Thyroid gland (tissue), 4 donors: Measurements from ENCODE around the gene LPP. TPM values are rescaled to one million over a fixed set of nuclear protein-coding genes. Genes with fewer than 3 reads are reported as not detected.

Experiments used
- DNase-seq, 2 donors: peaks; one replicate each; pipeline ENCODE4 v3.0.0-alpha.2; 2019
- H3K27ac ChIP-seq, 3 donors: fragments of 200-600 bp; sonication (generic); 1 replicate in 2 of 3; 2 replicates in 1 of 3; pipeline ENCODE4 v1.5.1; 2016 to 2019; ENCODE audit warnings: mild to moderate bottlenecking in 1 of 3, moderate library complexity in 1 of 3
- H3K27me3 ChIP-seq: fragments of 200-600 bp; sonication (generic); one replicate; pipeline ENCODE4 v1.5.1; 2019
- H3K36me3 ChIP-seq, 2 donors: fragments of 200-600 bp; sonication (generic); one replicate each; pipeline ENCODE4 v1.5.1; 2016 to 2019
- H3K4me1 ChIP-seq, 2 donors: fragments of 200-600 bp; sonication (generic); one replicate each; pipeline ENCODE4 v1.5.1; 2017 to 2019
- H3K4me3 ChIP-seq, 3 donors: fragments of 200-600 bp; sonication (generic); replicated peaks in 1 of 3; 1 replicate in 2 of 3; 2 replicates in 1 of 3; pipeline ENCODE4 v1.5.1; 2016; ENCODE audit warnings: mild to moderate bottlenecking in 1 of 3
- H3K9me3 ChIP-seq: fragments of 200-600 bp; sonication (generic); one replicate; pipeline ENCODE4 v1.5.1; 2017
- POLR2A ChIP-seq, 2 donors: fragments of 450-650 bp; IDR thresholded peaks; one replicate each; pipeline ENCODE4 v1.6.1; 2017; ENCODE audit warnings: antibody characterized with exemption in 2 of 2, mild to moderate bottlenecking in 2 of 2, moderate library complexity in 1 of 2
- WGBS, 2 donors: methylation state at CpG; one replicate each; pipeline ENCODE4 v1.1.5; 2017; 5-methylcytosine and 5-hydroxymethylcytosine counted together
- intact Hi-C: fragments of 100-400 bp; cut with DNase I; formaldehyde crosslinking; loops from one replicate; pipeline ENCODE4 v1.15.1; 2023
- total RNA-seq, 4 donors: library from RNA; depleted of rRNA; stranded (reverse); fragments of >200 nt; gene quantifications; one replicate each; pipeline ENCODE4 v1.2.3, GENCODE V29; 2016
- TF ChIP-seq, protein P1 (sequence below), 6 experiments: fragments of 200-600 bp in 3 of 6; fragments of 450-650 bp in 3 of 6; sonication (generic) in 3 of 6; IDR thresholded peaks; one replicate each; pipeline ENCODE4 v1.5.1; 2016 to 2019; ENCODE audit warnings: antibody characterized with exemption in 6 of 6, mild to moderate bottlenecking in 2 of 6, inconsistent platforms in 1 of 6, moderate library complexity in 1 of 6

Gene LPP
- total RNA-seq, 4 donors from 2014 or later: 79.0 to 141 (median 82.8) TPM

DNA sequence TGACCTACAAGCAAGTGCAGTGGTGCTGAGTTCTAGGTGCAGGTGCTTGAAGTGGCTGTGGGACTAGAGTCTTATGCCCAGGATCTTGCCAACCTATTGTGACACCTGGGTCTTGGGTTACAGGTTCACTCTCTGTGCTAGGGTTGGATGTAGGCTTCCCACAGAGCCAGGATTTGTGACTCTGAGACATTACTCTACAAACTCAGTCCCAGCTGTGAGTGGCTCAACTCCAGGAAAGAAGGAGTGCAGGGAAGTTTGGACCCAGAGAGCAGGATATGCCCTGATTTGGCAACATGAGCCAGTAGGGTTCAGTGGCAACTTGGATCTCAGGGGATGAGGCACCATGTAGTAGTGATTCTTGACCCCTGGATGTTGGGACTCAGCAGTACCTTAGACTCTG is 182.2 kb downstream of the LPP start:
- Histone ChIP-seq H3K27ac (no peak overlapping the region), H3K27me3 (no peaks in the 10 kb centered on the region), H3K4me3 (no peak overlapping the region), H3K4me1 (no peaks in the 10 kb centered on the region), H3K9me3 (no peaks in the 10 kb centered on the region), H3K36me3 (no peaks in the 10 kb centered on the region)
- intact Hi-C loops: no loop called here
- DNase-seq: no peak
- TF ChIP-seq, protein P1, sequence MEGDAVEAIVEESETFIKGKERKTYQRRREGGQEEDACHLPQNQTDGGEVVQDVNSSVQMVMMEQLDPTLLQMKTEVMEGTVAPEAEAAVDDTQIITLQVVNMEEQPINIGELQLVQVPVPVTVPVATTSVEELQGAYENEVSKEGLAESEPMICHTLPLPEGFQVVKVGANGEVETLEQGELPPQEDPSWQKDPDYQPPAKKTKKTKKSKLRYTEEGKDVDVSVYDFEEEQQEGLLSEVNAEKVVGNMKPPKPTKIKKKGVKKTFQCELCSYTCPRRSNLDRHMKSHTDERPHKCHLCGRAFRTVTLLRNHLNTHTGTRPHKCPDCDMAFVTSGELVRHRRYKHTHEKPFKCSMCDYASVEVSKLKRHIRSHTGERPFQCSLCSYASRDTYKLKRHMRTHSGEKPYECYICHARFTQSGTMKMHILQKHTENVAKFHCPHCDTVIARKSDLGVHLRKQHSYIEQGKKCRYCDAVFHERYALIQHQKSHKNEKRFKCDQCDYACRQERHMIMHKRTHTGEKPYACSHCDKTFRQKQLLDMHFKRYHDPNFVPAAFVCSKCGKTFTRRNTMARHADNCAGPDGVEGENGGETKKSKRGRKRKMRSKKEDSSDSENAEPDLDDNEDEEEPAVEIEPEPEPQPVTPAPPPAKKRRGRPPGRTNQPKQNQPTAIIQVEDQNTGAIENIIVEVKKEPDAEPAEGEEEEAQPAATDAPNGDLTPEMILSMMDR (IDR thresholded peaks at IDR 0.05): no peak
- TF ChIP-seq POLR2A (IDR thresholded peaks at IDR 0.05): no peak

DNA sequence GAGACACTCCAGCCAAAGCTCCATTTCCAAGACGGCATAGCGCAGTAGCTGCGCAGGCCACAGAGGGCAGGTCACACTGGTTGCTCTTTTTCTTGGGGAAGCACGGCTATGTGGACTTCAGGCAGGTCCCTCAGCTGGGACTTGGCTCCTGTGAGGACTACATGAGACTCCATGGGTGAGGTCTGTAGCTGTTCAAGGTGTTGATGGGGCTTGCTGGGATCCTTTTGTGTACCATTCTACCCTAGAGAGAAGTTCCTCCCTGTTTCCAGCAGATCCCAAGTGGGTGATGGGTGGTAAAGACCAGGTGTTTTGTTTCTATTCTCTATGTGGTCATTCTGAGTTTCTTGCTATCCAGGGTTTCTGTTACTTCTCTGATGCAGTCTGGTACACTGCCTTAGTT is 183.3 kb downstream of the LPP start:
- Histone ChIP-seq H3K27me3 (no peaks in the 10 kb centered on the region), H3K4me1 (no peaks in the 10 kb centered on the region), H3K36me3 (no peaks in the 10 kb centered on the region), H3K4me3 (no peak overlapping the region), H3K27ac (no peak overlapping the region), H3K9me3 (no peaks in the 10 kb centered on the region)
- WGBS, 2 donors: 98 to 100% methylated on average over 4 of the region's 4 CpGs
- TF ChIP-seq POLR2A (IDR thresholded peaks at IDR 0.05): no peak
- TF ChIP-seq, protein P1 (IDR thresholded peaks at IDR 0.05): no peak
- no peak for DNase-seq
- intact Hi-C loops: no loop called here

DNA sequence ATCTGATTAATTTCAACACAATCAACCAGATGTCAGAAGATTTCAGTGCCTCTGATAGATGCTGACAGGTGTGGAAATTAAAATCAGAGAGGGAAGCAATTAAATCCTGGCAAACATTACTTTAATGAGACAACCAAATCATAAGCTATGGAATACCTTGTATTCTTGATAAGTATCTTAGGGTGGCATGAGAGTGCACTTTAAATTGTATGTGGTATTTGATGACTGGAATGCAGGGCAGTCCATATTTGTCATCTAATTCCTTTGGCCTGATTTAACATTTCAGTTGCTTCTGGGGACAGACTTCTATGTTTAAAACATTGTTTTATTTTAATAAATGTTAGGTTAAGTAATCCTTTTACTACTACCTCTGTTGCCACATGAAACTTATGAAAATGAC is 184.1 kb downstream of the LPP start:
- intact Hi-C loops: no loop called here
- Histone ChIP-seq H3K4me1 (no peaks in the 10 kb centered on the region), H3K27me3 (no peaks in the 10 kb centered on the region), H3K36me3 (no peaks in the 10 kb centered on the region), H3K27ac (no peak overlapping the region), H3K9me3 (no peaks in the 10 kb centered on the region), H3K4me3 (no peak overlapping the region)
- TF ChIP-seq, protein P1 (IDR thresholded peaks at IDR 0.05): no peak
- DNase-seq: no peak

DNA sequence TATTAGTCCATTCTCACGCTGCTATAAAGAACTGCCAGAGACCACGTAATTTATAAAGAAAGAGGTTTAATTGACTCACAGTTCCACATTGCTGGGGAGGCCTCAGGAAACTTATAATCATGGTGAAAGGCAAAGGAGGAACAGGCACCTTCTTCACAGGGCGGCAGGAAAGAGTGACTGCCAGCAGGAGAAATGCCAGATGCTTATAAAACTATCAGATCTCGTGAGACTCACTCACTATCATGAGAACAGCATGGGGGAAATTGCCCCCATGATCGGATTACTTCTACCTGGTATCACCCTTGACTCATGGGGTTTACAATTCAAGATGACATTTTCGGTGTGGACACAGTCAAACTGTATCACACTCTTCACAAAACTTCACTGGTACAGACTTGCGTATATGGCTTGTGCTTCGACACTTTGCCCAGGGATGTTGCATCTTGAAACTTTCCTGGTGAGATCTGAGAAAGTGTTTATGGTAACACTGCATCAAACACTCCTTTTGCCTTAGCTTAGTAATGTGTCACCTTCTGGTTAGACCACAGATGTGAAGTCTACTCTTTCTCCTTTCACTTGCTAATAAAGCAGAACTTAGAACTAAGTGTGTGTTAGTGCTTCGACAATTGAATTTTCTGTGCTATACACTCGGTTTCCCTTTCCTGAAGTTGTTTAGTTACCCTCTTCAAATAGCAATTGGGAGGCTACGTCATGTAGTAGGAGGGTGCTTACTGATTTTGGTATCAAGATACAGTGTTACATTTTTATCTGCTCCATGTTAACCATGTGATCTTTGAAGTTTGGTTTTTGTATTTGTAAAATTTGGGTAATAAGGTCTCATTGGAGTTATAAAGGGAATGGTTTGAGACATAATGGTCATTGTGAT is 185.7 kb downstream of the LPP start:
- Histone ChIP-seq H3K9me3 (no peaks in the 10 kb centered on the region), H3K27ac (no peak overlapping the region), H3K4me3 (no peak overlapping the region), H3K4me1 (no peaks in the 10 kb centered on the region), H3K36me3 (no peaks in the 10 kb centered on the region), H3K27me3 (no peaks in the 10 kb centered on the region)
- no peak for DNase-seq
- TF ChIP-seq, protein P1 (IDR thresholded peaks at IDR 0.05): no peak
- TF ChIP-seq POLR2A (IDR thresholded peaks at IDR 0.05): no peak
- whole genome bisulfite sequencing, 2 donors: 86 to 94% methylated on average over 11 of the region's 11 CpGs
- intact Hi-C loops: no loop called here

DNA sequence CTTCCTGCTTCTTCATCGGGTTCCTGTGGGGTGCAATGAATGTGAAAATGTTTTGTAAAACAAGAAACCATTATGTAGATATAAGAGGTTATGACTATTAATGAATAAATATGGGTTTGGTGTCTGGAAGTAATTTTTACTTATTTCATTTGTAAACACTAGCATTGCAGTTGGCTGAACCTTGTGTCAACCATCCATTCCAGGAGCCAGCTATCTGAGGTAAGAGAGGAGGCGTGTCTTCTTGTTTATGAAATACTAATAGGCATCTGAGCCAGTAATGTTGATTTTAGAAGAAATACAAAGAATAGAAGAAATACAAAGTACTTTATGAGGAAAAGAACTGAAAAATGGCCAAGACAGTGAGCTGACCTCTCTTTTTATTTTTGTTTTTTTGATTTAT is 187.5 kb downstream of the LPP start:
- TF ChIP-seq, protein P1 (IDR thresholded peaks at IDR 0.05): no peak
- TF ChIP-seq POLR2A (IDR thresholded peaks at IDR 0.05): no peak
- WGBS, 2 donors: 84 to 89% methylated on average over 2 of the region's 2 CpGs
- Histone ChIP-seq H3K4me3 (no peak overlapping the region), H3K4me1 (peaks cover 0 to 9% of the 10 kb centered on the region in 2 donors), H3K27ac (no peak overlapping the region), H3K9me3 (no peaks in the 10 kb centered on the region), H3K36me3 (no peaks in the 10 kb centered on the region), H3K27me3 (no peaks in the 10 kb centered on the region)
- no peak for DNase-seq
- intact Hi-C loops: no loop called here
